NCI-H748 treated with DMSO at 0.1 percent for 48 hours (cell line): Measurements from ENCODE around the gene MON2.
"Not testable (repeated sequence)": the region's sequence is repeated elsewhere in the genome, so short reads cannot be mapped to it uniquely, and the experiment has no call there.

Source experiments
- DNase-seq: peaks from one replicate; lab custom pipeline; 2025; lab: John Stamatoyannopoulos, UW

Gene MON2

GRCh38 chr12:62543741-62544140 lies 77.1 kb downstream of the MON2 start:
- DNase-seq, result no peak

DNA sequence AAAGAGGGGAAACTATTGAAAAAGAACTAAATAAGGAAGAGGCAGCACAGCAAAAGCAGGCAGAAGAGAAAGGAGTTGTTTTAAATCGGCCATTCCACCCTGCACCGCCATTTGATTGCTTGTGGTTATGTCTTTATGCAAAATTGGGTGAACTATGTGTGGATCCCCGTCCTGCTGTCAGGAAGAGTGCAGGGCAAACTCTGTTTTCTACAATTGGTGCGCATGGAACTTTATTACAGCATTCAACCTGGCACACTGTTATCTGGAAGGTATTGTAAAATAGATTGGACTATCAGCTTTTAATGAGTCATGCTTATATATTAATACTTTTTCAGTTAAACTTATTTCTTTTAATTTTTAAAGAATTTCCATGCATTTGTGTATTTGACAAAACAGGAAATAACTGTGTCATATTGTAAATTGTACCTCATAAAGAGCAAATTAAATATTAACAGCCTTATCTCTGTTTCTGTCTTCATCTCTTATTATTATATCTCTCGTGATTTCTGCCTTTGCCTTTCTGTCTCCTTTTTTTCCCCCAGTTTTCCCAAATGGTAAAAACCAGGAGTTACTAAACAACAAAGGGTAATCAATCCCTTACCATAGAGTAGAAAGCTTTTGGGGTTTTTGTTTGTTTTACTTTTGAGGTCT lies 86.4 kb downstream of the MON2 start:
- no peak for DNase-seq

GRCh38 chr12:62559366-62559765 lies 92.7 kb downstream of the MON2 start:
- not testable (repeated sequence) for DNase-seq

DNA sequence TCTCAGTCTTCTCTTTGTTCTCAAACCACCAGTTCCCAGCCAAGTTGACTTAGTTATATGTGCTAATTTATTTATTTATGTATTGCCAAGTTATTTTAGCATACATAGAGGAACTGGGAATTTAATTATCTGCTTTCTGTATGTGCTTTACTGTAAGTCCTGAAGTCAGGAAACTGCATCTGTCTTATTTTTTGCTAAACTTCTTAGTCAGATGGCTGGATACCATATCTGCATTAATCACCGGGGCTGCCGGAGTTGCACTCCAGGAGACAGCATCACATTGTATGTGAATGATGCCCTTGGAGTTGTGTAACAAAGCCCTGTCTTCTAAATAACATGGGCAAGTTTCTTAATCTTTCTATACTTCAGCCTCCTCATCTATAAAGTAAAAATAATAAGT lies 96.2 kb downstream of the MON2 start:
- no peak for DNase-seq

GRCh38 chr12:62575036-62575435 lies 108.4 kb downstream of the MON2 start:
- DNase-seq, result no peak

GRCh38 chr12:62576503-62576902 lies 109.9 kb downstream of the MON2 start:
- DNase-seq, result no peak

- DNase-seq, result no peak
These were observed 112.1 kb downstream of the MON2 start for GRCh38 chr12:62578726-62579125.

DNA sequence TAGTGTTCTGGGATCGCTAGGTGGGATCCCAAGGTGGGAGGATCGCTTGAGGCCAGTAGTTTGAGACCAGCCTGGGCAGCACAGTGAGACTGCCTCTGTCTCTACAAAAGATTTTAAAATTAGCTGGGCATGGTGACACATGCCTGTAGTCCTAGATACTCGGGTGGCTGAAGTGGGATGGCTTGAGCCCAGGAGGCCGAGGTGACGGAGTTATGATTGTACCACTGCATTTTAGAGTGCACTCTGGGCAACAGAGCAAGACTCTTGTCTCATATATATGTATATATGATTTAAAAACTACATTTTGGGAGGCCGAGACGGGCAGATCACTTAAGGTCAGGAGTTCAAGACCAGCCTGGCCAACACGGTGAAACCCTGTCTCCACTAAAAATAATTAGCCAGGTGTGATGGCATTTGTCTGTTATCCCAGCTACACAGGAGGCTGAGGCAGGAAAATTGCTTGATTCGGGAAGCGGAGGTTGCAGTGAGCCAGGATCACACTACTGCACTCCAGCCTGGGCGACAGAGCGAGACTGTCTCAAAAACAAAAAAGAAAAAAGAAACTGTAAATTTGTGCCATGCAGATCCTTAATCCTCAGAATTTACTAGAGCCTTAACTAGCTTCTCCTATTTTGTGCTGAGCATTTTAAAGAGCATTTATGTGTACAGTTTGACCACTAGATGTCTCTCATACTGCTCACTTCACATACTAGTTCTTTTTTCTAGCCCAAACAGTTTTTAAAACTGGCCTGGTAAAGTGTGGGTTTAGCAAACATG lies 114.8 kb downstream of the MON2 start:
- DNase-seq, result peak; percentile 31

DNA sequence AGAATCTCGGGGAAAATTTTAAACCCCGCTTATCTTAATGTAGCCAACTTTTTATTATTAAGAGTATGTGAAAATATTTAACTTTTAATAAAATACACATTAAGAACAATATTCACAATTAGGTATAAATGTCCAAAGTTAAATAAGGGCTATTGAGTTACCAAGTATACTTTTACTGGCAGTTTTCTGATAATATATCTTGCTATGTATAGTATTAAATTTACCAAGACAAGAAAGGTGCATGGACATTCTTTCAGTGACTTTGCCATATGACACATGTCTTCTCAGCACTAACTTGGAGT lies 115.4 kb downstream of the MON2 start:
- no peak for DNase-seq

DNA sequence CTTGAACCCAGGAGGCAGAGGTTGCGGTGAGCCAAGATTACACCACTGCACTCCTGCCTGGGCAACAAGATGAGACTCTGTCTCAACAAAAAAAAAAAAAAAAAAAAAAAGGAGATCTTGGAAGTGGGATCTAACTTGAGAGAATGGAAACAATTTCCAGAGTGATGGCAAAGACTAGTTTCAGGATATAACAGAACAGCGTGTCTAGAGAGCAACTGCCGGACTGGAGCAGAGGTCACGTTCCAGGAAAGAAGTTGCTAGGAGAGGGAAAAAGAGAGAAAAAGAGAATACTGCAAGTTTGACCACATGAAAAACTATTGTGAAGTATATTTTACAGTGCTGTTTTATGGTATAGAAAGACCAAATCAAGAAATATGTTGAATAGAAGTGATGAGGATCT lies 118.0 kb downstream of the MON2 start:
- DNase-seq, result no peak

DNA sequence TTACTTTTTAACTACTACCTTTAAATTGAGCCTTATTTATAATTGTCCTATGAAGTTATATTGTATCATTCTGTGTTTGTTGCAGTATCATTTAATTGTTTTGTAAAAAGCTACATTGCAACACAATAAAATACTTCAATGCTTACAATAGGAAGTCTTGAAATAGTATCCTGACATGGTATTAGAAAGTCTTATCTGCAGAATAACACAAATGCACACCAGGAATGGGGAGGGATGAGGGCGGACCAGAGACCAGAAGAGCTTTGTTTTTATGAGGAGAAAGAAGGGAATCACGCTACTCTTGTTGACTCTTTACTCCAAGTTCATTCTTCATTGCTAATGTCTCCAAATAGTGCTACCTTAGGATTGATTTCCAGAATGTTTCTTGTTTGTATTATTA lies 120.2 kb downstream of the MON2 start:
- DNase-seq, result no peak

DNA sequence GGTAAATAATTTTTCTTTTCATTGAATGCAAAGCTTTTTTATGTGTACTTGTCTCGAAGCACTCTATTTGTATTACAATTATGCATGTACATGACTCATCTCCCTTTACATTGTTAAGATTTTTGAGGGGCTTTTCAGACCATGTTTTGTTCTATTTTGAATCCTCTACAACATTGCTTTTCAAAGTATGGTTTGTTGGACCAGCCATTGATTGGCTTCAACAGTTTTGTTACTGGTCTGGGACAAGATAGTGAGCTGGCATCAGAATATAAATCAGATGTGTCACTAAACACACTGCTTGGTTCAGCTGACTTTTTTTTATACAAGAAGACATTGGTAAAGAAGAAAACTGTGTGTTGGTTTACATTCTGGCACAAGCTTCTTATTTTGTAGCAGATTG lies 122.3 kb downstream of the MON2 start:
- no peak for DNase-seq

DNA sequence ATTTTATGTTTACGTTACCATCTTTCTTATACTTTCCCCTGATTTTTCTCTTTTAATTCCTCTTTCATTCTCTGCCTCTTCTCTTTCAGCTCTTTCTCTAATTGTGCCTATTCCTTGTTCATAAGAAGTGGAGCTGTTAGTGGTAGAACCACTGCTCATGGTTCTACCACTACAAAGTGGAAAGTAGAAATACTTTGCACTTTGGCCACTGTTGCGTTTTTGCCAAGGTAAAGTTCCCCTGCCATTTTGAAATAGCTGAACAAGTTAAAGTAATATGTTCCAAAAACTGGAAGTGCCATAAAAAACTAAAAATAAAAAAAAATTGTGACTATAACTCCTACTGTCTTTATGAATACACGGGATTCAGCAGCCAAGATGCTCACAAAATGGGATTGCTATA lies 130.6 kb downstream of the MON2 start:
- no peak for DNase-seq

DNA sequence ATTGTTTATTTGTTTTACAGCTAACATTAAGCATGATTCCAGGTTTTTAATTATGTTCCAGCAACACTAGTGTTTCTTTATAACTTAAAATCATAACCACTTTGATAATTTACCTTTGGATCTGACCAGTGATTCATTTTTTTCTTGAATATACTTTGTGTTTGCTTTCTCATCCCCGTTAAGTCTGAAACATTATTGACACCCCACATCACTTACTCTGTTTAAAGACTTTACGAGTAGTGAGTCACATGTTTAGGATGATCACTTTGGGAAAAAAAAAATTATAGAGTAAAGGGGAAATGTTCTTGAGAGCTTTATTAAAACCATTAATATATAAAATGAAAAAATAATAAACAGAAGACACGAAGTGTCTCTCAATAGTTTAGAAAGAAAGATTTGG lies 132.2 kb downstream of the MON2 start:
- DNase-seq, result no peak

DNA sequence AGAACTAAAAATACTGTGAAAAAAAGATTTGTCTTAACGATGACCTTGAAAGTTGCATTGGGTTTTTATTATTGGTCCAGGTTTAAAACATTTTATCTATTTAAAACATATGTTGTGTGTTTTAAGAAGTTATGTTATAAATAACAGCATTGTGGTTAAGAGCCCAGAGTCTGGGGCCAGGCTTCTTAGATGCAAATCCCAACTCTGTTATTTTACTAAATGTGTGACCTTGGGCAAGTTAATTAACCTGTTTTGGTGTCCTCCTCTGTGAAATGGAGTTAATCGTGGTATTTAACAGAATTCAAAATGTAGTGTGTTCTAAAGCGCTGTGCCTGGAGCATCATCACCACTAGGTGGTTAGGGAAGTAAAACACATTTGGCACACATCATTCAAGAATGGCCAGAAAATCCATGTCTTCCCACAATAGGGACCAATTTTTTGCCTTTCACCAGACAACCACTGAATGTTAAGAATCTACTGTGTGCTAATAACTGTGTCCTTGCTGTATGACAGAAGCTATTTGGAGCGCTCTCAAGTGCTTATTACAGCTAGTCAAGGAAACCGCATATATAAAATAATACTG lies 133.3 kb downstream of the MON2 start:
- no peak for DNase-seq

- DNase-seq, result no peak
These were observed 135.1 kb downstream of the MON2 start for GRCh38 chr12:62601765-62602164.

DNA sequence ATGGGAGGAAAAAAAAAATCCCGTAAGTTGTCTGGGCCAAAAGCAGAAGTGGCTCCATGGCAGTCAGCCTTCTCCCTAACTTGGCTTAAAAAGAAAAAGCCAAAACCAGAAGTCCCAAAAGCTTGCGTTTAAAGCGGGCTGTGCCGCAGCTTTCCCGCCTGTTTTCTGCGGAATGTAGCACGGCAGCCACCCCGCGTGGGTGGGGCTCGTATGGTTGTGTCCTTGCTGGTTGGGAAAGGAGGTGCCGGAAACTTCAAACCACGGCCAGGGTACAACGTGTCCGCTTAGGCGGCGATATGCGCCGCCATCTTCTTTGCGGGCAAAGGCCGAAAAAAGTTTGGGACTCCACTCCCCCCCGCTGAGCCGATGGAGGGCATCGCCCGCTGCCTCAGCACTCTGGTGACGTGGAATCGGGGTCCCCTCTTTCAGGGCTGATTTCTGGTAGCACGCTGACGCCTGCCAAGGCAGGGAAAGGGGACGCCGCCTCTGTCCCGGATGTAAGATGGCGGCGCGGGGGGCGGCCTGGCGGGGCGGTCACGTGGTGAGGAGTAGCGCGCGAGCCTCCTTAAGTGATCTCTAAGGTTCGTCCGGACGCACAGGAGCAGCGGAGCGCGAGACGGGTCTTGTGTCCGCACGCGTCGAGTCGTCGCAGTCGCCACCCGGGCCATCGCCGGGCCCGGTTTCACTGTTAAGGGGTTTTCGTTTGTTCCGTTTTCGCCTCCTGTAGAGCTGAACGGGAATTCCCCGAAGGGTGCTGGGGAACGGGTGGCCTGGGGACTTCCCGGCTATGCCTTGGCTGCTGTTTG lies 135.8 kb downstream of the MON2 start:
- DNase-seq, result peak; percentile 88

DNA sequence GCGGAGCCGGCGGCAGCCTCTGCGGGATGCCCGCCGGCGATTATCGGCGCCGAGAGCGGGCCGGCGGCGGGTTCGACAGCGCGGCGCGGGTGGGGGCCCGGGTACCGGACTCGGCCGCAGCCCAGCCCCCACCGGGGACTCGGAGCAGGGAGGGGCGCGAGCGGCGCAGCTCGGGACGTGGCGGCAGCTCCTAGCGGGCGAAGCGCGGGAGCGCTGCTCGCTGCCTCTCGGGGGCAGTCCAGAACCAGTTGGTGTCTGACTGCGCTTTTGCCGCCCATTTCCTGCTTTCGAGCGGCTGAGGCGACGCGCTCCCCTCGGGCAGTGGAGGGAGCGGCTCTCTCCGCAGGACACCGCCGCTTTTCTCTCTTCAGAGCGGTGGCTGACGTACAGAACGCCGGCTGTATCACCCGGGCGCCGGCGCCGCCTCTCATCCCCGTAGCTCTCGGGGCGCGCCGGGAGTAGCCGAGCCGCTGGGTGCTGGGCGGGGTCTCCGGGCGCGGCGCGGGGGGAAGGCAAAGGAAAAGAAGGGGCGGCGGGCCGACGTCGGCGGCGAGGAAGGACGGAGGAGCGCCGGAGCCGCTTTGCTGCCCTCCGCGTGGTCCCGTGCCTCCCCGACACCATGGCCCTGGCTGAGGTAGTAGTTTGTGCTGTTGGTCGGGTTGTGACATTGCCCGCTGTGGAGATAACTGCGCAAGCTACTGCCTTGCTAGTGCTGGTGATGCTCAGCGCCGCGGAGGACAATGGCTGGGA lies 136.6 kb downstream of the MON2 start:
- DNase-seq, result peak; percentile 79

DNA sequence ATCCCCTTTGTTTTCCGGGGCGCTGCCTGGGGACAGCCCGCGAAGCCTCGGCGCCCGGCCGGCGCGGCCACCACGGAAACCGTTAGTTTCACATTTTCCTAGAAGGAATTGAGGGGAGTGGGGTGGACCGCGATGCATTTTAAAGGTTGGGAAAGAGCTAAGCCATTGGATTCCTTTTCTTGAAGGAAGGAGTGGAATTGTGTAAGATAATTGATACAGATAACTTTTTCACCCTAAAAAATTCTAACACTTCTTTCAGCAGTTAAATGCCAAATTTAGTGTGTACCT lies 137.1 kb downstream of the MON2 start:
- no peak for DNase-seq

DNA sequence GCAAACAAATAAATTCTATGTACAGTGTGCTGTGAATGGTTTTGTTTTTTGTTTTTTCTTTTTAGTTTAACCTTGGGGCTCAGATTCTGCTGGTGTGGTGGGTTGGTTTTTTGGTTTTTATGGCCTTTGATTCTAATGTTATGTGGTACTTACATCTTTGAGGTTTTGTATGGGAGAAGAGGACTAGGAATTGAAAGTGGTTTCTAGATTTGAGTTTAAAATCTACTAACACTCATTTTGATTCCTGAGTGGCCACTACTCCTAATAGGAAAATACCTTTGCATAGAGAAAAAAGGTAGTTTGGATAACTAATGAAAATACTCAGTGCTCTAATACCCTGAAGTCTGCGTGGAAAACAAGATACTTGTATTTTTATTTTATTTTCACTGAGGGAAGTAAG lies 137.7 kb downstream of the MON2 start:
- no peak for DNase-seq

- DNase-seq, result no peak
These were observed 138.2 kb downstream of the MON2 start for GRCh38 chr12:62604871-62605270.

- no peak for DNase-seq
These were observed 139.4 kb downstream of the MON2 start for GRCh38 chr12:62605981-62606380.
